ENCODE results near the gene ENTR1.
"Not testable (repeated sequence)": the region's sequence is repeated elsewhere in the genome, so short reads cannot be mapped to it uniquely, and the experiment has no call there.

The ENTR1 gene

DNA sequence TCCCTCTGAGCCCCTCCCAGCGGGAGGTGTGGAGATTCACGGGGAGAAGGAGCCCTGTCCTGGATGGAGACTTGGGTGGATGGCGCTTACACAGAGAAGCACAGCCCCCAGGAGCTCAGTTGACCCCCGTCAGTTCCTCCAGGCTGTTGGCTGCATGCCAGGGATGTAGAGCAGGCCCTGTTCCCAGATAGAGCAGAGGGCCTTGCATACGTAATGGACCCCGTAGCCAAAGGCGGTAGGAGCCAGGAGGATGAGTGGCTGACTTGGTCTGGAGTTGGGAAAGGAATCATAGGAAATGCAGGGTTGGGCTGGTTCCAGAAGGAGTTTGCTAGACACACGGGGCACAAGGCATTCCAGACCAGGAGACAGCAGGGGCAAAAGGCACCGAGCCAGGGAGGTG, 2.5 kb upstream of the ENTR1 start:
- Histone ChIP-seq H3K4me1 (ENCODE audit: control insufficient read depth in 1 of 2, insufficient read depth in 2 of 2, low read length in 2 of 2) (peaks cover 8 to 29% of the 10 kb centered on the region in 2 donors), H3K27me3 (ENCODE audit: low read depth, low read length) (no peaks in the 10 kb centered on the region), H3K9me3 (ENCODE audit: control insufficient read depth in 1 of 2, low read length in 2 of 2) (no peaks in the 10 kb centered on the region), H3K4me3 (ENCODE audit: low read depth in 1 of 2, low read length in 2 of 2) (no peak overlapping the region), H3K36me3 (ENCODE audit: control insufficient read depth in 1 of 2, insufficient read depth in 2 of 2, low read length in 2 of 2) (peaks cover 31 to 53% of the 10 kb centered on the region in 2 donors), H3K27ac (ENCODE audit: low read length) (no peak overlapping the region)

DNA sequence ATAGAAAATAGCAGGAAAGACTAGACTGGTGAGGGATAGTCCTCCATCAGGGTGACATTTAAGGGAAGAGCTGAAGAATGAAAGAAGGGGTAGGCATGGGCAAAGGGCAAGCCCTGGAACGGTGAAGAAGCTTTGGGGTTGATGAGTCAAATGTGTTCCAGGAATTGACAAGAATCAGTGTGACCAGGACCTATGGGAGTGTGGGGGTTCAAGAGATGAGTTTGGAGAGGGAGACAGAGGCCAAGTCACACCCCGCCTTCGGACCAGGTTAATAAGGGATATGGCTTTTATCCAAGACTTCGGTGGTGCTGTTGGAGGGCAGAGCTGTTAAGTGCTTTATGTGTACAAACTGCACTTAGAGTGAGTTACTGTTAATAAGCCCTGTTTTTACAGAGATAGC, 964 bp upstream of the ENTR1 start:
- peaks cover 22 to 48% of the 10 kb centered on the region in 2 donors for H3K36me3 ChIP-seq (ENCODE audit: control insufficient read depth in 1 of 2, insufficient read depth in 2 of 2, low read length in 2 of 2)
- no peaks in the 10 kb centered on the region for H3K27me3 ChIP-seq (ENCODE audit: low read depth, low read length)
- H3K27ac ChIP-seq (ENCODE audit: low read length): peak overlapping the region; percentile 74
- H3K4me3 ChIP-seq (ENCODE audit: low read depth in 1 of 2, low read length in 2 of 2): peak overlapping the region; percentile 88 to 99
- no peaks in the 10 kb centered on the region for H3K9me3 ChIP-seq (ENCODE audit: control insufficient read depth in 1 of 2, low read length in 2 of 2)
- peaks cover 8 to 29% of the 10 kb centered on the region in 2 donors for H3K4me1 ChIP-seq (ENCODE audit: control insufficient read depth in 1 of 2, insufficient read depth in 2 of 2, low read length in 2 of 2)

GRCh38 chr9:136409557-136410455, 608 bp downstream of the ENTR1 start:
- peaks cover 22 to 46% of the 10 kb centered on the region in 2 donors for H3K36me3 ChIP-seq (ENCODE audit: control insufficient read depth in 1 of 2, insufficient read depth in 2 of 2, low read length in 2 of 2)
- no peak overlapping the region for H3K27ac ChIP-seq (ENCODE audit: low read length)
- H3K4me3 ChIP-seq (ENCODE audit: low read depth in 1 of 2, low read length in 2 of 2): peak overlapping the region; percentile 70 to 99
- peaks cover 8 to 29% of the 10 kb centered on the region in 2 donors for H3K4me1 ChIP-seq (ENCODE audit: control insufficient read depth in 1 of 2, insufficient read depth in 2 of 2, low read length in 2 of 2)
- H3K27me3 ChIP-seq (ENCODE audit: low read depth, low read length): no peaks in the 10 kb centered on the region
- H3K9me3 ChIP-seq (ENCODE audit: control insufficient read depth in 1 of 2, low read length in 2 of 2): no peaks in the 10 kb centered on the region

- H3K36me3 ChIP-seq (ENCODE audit: control insufficient read depth in 1 of 2, insufficient read depth in 2 of 2, low read length in 2 of 2): peaks cover 6 to 40% of the 10 kb centered on the region in 2 donors
- H3K4me3 ChIP-seq (ENCODE audit: low read depth in 1 of 2, low read length in 2 of 2): no peak overlapping the region
- H3K27me3 ChIP-seq (ENCODE audit: low read depth, low read length): no peaks in the 10 kb centered on the region
- no peak overlapping the region for H3K27ac ChIP-seq (ENCODE audit: low read length)
- peaks cover 8 to 27% of the 10 kb centered on the region in 2 donors for H3K4me1 ChIP-seq (ENCODE audit: control insufficient read depth in 1 of 2, insufficient read depth in 2 of 2, low read length in 2 of 2)
- H3K9me3 ChIP-seq (ENCODE audit: control insufficient read depth in 1 of 2, low read length in 2 of 2): no peaks in the 10 kb centered on the region
Observed at GRCh38 chr9:136407911-136408310, 2.5 kb downstream of the ENTR1 start.

DNA sequence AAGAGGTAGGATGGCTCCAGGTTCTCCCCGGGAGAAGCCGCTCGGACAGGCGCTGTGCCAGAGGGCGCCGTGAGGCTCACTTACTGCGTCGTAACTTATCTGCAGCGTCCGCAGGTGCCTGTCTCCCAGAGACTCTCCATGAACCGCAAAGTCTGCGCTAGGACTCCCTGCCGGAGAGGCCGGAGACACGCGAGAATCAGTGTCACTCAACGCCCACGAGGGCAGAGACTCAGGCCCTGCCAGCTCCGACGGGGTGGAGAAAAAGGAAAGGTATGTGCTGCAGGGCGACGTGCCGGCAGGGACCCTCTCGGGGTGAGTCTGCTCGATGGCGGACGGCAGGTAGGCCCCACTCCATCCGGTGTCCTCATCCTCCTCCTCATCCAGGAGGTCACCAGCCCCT, 3.4 kb downstream of the ENTR1 start:
- H3K27me3 ChIP-seq (ENCODE audit: low read depth, low read length); H3K27ac ChIP-seq (ENCODE audit: low read length); H3K4me3 ChIP-seq (ENCODE audit: low read depth in 1 of 2, low read length in 2 of 2); H3K9me3 ChIP-seq (ENCODE audit: control insufficient read depth in 1 of 2, low read length in 2 of 2): not testable (repeated sequence)
- peaks cover 6 to 36% of the 10 kb centered on the region in 2 donors for H3K36me3 ChIP-seq (ENCODE audit: control insufficient read depth in 1 of 2, insufficient read depth in 2 of 2, low read length in 2 of 2)
- peaks cover 8 to 24% of the 10 kb centered on the region in 2 donors for H3K4me1 ChIP-seq (ENCODE audit: control insufficient read depth in 1 of 2, insufficient read depth in 2 of 2, low read length in 2 of 2)

DNA sequence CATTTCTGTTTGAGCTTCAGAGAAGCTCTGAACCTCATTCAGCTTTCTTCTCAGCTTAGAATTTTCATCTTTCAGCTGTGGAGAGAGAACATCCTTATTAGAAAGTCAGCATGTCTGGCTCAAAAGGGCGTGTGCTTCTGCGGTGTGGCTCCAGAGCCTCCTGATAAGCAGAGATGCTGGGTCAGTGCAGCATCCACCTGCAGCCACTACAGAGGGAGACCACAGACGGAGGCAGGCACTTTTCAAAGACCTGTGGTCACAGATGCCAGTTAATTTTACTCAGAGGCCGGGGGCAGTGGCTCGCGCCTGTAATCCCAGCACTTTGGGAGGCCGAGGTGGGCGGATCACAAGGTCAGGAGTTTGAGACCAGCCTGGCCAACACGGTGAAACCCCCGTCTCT, 4.5 kb downstream of the ENTR1 start:
- H3K27me3 ChIP-seq (ENCODE audit: low read depth, low read length); H3K4me3 ChIP-seq (ENCODE audit: low read depth in 1 of 2, low read length in 2 of 2); H3K27ac ChIP-seq (ENCODE audit: low read length); H3K9me3 ChIP-seq (ENCODE audit: control insufficient read depth in 1 of 2, low read length in 2 of 2): not testable (repeated sequence)
- peaks cover 6 to 36% of the 10 kb centered on the region in 2 donors for H3K36me3 ChIP-seq (ENCODE audit: control insufficient read depth in 1 of 2, insufficient read depth in 2 of 2, low read length in 2 of 2)
- peaks cover 0 to 12% of the 10 kb centered on the region in 2 donors for H3K4me1 ChIP-seq (ENCODE audit: control insufficient read depth in 1 of 2, insufficient read depth in 2 of 2, low read length in 2 of 2)

GRCh38 chr9:136405481-136405880, 4.9 kb downstream of the ENTR1 start:
- no peak overlapping the region for H3K4me3 ChIP-seq (ENCODE audit: low read depth in 1 of 2, low read length in 2 of 2)
- H3K27me3 ChIP-seq (ENCODE audit: low read depth, low read length): no peaks in the 10 kb centered on the region
- H3K9me3 ChIP-seq (ENCODE audit: control insufficient read depth in 1 of 2, low read length in 2 of 2): no peaks in the 10 kb centered on the region
- peaks cover 6 to 36% of the 10 kb centered on the region in 2 donors for H3K36me3 ChIP-seq (ENCODE audit: control insufficient read depth in 1 of 2, insufficient read depth in 2 of 2, low read length in 2 of 2)
- peaks cover 0 to 14% of the 10 kb centered on the region in 2 donors for H3K4me1 ChIP-seq (ENCODE audit: control insufficient read depth in 1 of 2, insufficient read depth in 2 of 2, low read length in 2 of 2)
- H3K27ac ChIP-seq (ENCODE audit: low read length): no peak overlapping the region

DNA sequence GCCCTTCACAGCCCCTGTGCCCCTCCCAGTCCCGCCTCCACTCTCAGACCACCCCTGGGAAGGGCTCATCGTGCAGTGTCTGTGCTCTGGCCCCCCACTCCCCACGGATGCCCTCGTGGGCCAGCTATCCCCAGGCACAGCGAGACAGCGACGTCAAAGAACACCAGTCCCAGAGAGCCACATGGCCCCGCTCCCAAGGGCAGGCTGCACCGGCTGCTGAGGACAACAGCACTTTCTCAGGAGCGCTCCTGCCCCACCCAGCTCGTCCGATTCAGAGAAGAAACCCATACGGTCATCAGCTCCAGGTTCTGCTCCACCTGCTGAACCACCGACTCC, 5.6 kb downstream of the ENTR1 start:
- no peaks in the 10 kb centered on the region for H3K27me3 ChIP-seq (ENCODE audit: low read depth, low read length)
- no peaks in the 10 kb centered on the region for H3K9me3 ChIP-seq (ENCODE audit: control insufficient read depth in 1 of 2, low read length in 2 of 2)
- peaks cover 6 to 36% of the 10 kb centered on the region in 2 donors for H3K36me3 ChIP-seq (ENCODE audit: control insufficient read depth in 1 of 2, insufficient read depth in 2 of 2, low read length in 2 of 2)
- no peak overlapping the region for H3K4me3 ChIP-seq (ENCODE audit: low read depth in 1 of 2, low read length in 2 of 2)
- no peak overlapping the region for H3K27ac ChIP-seq (ENCODE audit: low read length)
- peaks cover 0 to 14% of the 10 kb centered on the region in 2 donors for H3K4me1 ChIP-seq (ENCODE audit: control insufficient read depth in 1 of 2, insufficient read depth in 2 of 2, low read length in 2 of 2)

GRCh38 chr9:136403915-136404800, 6.3 kb downstream of the ENTR1 start:
- Histone ChIP-seq H3K9me3 (ENCODE audit: control insufficient read depth in 1 of 2, low read length in 2 of 2) (no peaks in the 10 kb centered on the region), H3K4me1 (ENCODE audit: control insufficient read depth in 1 of 2, insufficient read depth in 2 of 2, low read length in 2 of 2) (peaks cover 0 to 13% of the 10 kb centered on the region in 2 donors), H3K36me3 (ENCODE audit: control insufficient read depth in 1 of 2, insufficient read depth in 2 of 2, low read length in 2 of 2) (peaks cover 6 to 36% of the 10 kb centered on the region in 2 donors), H3K27ac (ENCODE audit: low read length) (no peak overlapping the region), H3K27me3 (ENCODE audit: low read depth, low read length) (no peaks in the 10 kb centered on the region), H3K4me3 (ENCODE audit: low read depth in 1 of 2, low read length in 2 of 2) (no peak overlapping the region)

- H3K27me3 ChIP-seq (ENCODE audit: low read depth, low read length): no peaks in the 10 kb centered on the region
- H3K4me1 ChIP-seq (ENCODE audit: control insufficient read depth in 1 of 2, insufficient read depth in 2 of 2, low read length in 2 of 2): peaks cover 0 to 16% of the 10 kb centered on the region in 2 donors
- peaks cover 6 to 36% of the 10 kb centered on the region in 2 donors for H3K36me3 ChIP-seq (ENCODE audit: control insufficient read depth in 1 of 2, insufficient read depth in 2 of 2, low read length in 2 of 2)
- no peaks in the 10 kb centered on the region for H3K9me3 ChIP-seq (ENCODE audit: control insufficient read depth in 1 of 2, low read length in 2 of 2)
- H3K4me3 ChIP-seq (ENCODE audit: low read depth in 1 of 2, low read length in 2 of 2): no peak overlapping the region
- no peak overlapping the region for H3K27ac ChIP-seq (ENCODE audit: low read length)
Observed at GRCh38 chr9:136403538-136403914, 6.9 kb downstream of the ENTR1 start.

DNA sequence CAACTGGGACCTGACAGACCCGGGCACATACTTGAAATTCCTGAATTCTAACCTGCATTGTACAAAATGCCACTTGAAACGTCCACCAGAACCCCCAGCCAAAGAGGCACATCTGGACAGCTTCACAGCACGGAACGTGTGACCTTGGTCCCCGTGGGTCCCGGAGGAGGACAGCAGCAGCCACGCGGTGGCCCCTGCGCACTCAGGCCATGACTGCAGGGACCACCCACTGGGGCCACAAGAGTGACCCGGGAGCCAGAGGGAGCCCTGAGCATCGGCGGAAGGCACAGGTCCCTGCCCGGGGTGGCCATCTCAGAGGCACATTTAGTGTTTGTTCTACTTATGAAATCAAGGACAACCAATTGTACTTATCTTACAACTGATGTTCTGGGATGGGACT, 8.3 kb downstream of the ENTR1 start:
- Histone ChIP-seq H3K27me3 (ENCODE audit: low read depth, low read length) (no peaks in the 10 kb centered on the region), H3K27ac (ENCODE audit: low read length) (no peak overlapping the region), H3K4me3 (ENCODE audit: low read depth in 1 of 2, low read length in 2 of 2) (no peak overlapping the region), H3K4me1 (ENCODE audit: control insufficient read depth in 1 of 2, insufficient read depth in 2 of 2, low read length in 2 of 2) (peaks cover 0 to 17% of the 10 kb centered on the region in 2 donors), H3K9me3 (ENCODE audit: control insufficient read depth in 1 of 2, low read length in 2 of 2) (no peaks in the 10 kb centered on the region), H3K36me3 (ENCODE audit: control insufficient read depth in 1 of 2, insufficient read depth in 2 of 2, low read length in 2 of 2) (peaks cover 8 to 32% of the 10 kb centered on the region in 2 donors)
